Mucosa of descending colon (tissue), 3 donors: ENCODE measurements around the gene TMEM176A. TPM values are rescaled to one million over a fixed set of nuclear protein-coding genes. Genes with fewer than 3 reads are reported as not detected.

Experiments
- ATAC-seq: fragments of 200-7000 bp; cut with Tn5 transposase; one replicate; pipeline ENCODE4 v1.9.1; 2020; ENCODE audit warnings: mild to moderate bottlenecking, moderate library complexity
- DNase-seq, 3 donors: peaks; one replicate each; pipeline ENCODE4 v3.0.0-alpha.2; 2020
- H3K36me3 ChIP-seq: fragments of 200-600 bp; one replicate; pipeline ENCODE4 v1.8.0; 2021; ENCODE audit warnings: low read depth, mild to moderate bottlenecking
- H3K4me1 ChIP-seq: fragments of 200-600 bp; one replicate; pipeline ENCODE4 v1.8.0; 2021; ENCODE audit warnings: low read depth, mild to moderate bottlenecking
- H3K4me3 ChIP-seq: fragments of 200-600 bp; one replicate; pipeline ENCODE4 v1.8.0; 2021; ENCODE audit warnings: mild to moderate bottlenecking
- H3K9me3 ChIP-seq: fragments of 200-600 bp; one replicate; pipeline ENCODE4 v1.8.0; 2021; ENCODE audit warnings: mild to moderate bottlenecking
- CTCF ChIP-seq: fragments of 200-600 bp; IDR thresholded peaks from one replicate; pipeline ENCODE4 v1.8.0; 2022; ENCODE audit warnings: antibody characterized with exemption, mild to moderate bottlenecking
- intact Hi-C, 2 donors: fragments of 100-400 bp; cut with DNase I in 1 of 2; cut with micrococcal nuclease in 1 of 2; formaldehyde crosslinking; loops; one replicate each; pipeline versions ENCODE4 v1.11.0 to v1.11.1; 2022; cut with DNase I, micrococcal nuclease
- total RNA-seq, 3 donors: library from RNA; stranded (reverse); fragmentation: NEBNext Ultra II Directional in 2 of 3; extraction: Animal tissue kit (Norgen Biotek cat#: 25700) in 2 of 3; gene quantifications; one replicate each; pipeline versions ENCODE4 v1.2.1 to v1.2.4, GENCODE V29; 2021 to 2023
- donor health status: DM: no; HTN: no; CAD: no; lungs with moderate emphysema.
- donor health status: DM: no; HTN: no; CAD: no.
- donor health status: DM: no; HTN: yes; CAD: no.

TMEM176A gene
- total RNA-seq, 3 donors from 2014 or later, result 178 to 282 (median 245) TPM

DNA sequence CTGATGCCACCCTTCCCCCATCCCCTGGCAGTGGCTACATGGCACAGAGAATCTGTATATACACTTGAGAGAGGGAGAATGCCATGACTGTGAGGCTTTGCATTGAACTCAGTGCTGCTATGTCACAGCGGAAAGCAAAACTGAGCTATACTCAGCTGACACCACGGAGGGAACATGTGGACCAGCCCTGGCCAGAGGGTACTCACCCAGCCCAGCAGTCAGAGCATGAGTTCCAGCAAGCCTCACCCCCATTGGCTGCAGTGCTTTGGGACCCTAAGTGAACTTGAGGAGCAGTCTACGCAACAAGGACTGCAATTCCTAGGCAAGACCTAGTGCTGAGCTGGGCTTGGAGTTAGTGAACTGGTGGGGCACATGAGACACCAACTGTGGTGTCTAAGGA lies 41.4 kb downstream of the TMEM176A start:
- H3K4me3 ChIP-seq, result no peak overlapping the region
- H3K4me1 ChIP-seq, result no peaks in the 10 kb centered on the region
- no peaks in the 10 kb centered on the region for H3K36me3 ChIP-seq
- intact Hi-C loops, result no loop called here
- TF ChIP-seq CTCF, result no peak
- ATAC-seq, result no peak
- DNase-seq, result no peak
- no peaks in the 10 kb centered on the region for H3K9me3 ChIP-seq

DNA sequence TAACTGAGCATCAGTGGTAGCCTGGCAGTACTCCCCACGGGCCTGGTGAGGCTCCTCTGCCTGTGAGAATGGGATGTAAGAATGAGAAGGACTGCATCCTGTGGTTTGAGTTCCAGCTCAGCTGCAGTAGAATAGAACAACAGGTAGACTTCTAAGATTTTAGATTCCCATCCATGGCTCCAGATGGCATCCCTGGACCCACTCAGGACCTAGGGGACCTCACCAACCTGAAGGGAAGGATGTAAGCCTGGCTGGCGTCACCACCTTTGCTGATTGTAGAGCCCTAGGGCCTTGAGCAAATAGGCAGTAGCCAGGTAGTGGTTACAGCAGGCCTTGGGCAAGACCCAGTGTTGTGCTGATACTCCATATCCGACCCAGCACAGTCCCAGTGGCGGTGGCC lies 42.1 kb downstream of the TMEM176A start:
- Histone ChIP-seq H3K4me3 (no peak overlapping the region), H3K4me1 (no peaks in the 10 kb centered on the region), H3K36me3 (no peaks in the 10 kb centered on the region), H3K9me3 (no peaks in the 10 kb centered on the region)
- DNase-seq (no peak), ATAC-seq (no peak)
- TF ChIP-seq CTCF, result no peak
- intact Hi-C loops, result no loop called here

DNA sequence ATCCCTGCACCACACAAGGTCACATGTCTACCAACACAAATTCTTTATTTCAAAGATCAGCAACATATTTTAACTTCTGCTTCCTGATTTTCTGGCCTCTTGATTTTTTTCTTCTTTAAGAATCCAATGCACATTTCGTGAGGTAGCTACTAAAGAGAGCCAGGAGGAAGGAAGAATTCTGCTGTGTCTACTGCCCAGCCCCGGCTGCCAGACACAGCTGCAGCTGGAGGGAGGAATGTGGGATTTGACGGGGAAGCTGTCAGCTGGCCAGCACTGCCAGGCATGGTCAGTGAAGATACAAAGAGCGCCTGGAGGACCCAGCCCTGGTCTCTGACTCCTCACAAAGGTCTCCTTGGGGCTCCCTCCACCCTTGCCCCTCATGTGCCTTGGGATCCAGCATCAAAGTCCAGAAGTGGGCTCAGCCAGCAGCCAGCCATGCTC lies 44.9 kb downstream of the TMEM176A start:
- peak; percentile 61 for ATAC-seq
- no peak overlapping the region for H3K4me3 ChIP-seq
- no peaks in the 10 kb centered on the region for H3K9me3 ChIP-seq
- H3K4me1 ChIP-seq, result no peaks in the 10 kb centered on the region
- no peak for DNase-seq
- H3K36me3 ChIP-seq, result no peaks in the 10 kb centered on the region
- intact Hi-C loops, result no loop called here
- no peak for TF ChIP-seq CTCF

DNA sequence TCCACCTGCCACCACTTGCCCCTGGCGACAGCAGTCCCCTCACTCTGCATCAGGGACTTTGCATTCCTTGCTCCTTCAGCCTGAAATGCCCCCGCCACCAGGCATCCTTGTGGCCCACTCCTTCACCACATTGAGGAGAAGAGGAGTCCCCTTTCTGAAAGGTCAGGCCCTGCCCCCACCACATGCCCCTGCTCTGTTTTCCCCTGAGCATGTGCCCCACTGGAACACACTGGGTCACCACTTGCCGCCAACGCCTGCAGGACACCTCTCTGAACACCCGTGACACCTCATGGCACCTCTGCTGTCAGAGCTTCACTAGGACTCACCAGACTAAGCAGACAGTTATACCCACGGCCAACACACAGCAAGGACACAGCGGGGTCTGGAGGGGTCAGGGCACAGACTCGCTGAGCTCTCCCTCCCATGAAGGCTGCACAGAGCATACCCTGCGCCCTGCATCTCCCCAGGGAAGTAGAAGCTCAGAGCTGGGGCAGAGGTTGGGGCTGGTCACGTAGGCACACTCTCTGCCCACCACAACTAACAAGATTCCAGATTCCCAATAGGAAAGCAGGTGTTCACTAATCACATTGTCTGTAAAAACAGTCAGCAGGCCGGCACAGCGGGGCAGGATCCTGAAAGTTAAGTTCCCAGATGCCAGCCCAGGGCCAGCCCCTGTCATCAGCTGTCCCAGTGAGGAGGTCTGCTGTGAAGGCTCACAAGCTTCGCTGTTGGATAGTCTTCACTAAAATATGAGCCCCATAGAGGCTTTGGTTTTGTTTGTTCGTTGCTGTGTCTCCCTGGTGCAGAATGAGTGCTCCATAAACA lies 45.9 kb downstream of the TMEM176A start:
- no peak for TF ChIP-seq CTCF
- H3K4me1 ChIP-seq, result no peaks in the 10 kb centered on the region
- H3K4me3 ChIP-seq, result no peak overlapping the region
- DNase-seq, result no peak
- ATAC-seq, result no peak
- no peaks in the 10 kb centered on the region for H3K9me3 ChIP-seq
- intact Hi-C loops, result no loop called here
- H3K36me3 ChIP-seq, result no peaks in the 10 kb centered on the region

GRCh38 chr7:150847536-150847935 lies 47.0 kb downstream of the TMEM176A start:
- H3K4me3 ChIP-seq, result no peak overlapping the region
- no peaks in the 10 kb centered on the region for H3K4me1 ChIP-seq
- no peak for TF ChIP-seq CTCF
- no peak for ATAC-seq
- H3K36me3 ChIP-seq, result no peaks in the 10 kb centered on the region
- H3K9me3 ChIP-seq, result no peaks in the 10 kb centered on the region
- no peak for DNase-seq
- intact Hi-C loops, result no loop called here
